ENCODE data around the gene MMP20. TPM values are rescaled to one million over a fixed set of nuclear protein-coding genes. Genes with fewer than 3 reads are reported as not detected.

MMP20 gene
- total and polyA plus RNA-seq, 2 of the 13 experiments (the other 11 are each of a cell fraction or from before 2014, with no cell fraction given): 0.05 TPM; not detected in 1

- no peak for TF ChIP-seq ZNF543 (CRISPR knock-in tag; IDR thresholded peaks at IDR 0.05)
- TF ChIP-seq MXD3 (CRISPR knock-in tag; IDR thresholded peaks at IDR 0.05): no peak
- TF ChIP-seq ZNF75D (CRISPR knock-in tag; IDR thresholded peaks at IDR 0.05; ENCODE audit: borderline replicate concordance): no peak
- TF ChIP-seq FOXM1 (CRISPR knock-in tag; IDR thresholded peaks at IDR 0.05): no peak
- TF ChIP-seq FOXA3 (CRISPR knock-in tag; IDR thresholded peaks at IDR 0.05): peak; percentile 32; the same call in 1 of the 2 replicates
- no peak for TF ChIP-seq REL (CRISPR knock-in tag; conservative IDR thresholded peaks at IDR 0.05)
- TF ChIP-seq POGK (CRISPR knock-in tag; conservative IDR thresholded peaks at IDR 0.05): no peak
- TF ChIP-seq ZFP37 (CRISPR knock-in tag; IDR thresholded peaks at IDR 0.05; ENCODE audit: borderline replicate concordance): no peak
- peak; percentile 81; the same call in 1 of the 2 replicates for TF ChIP-seq SOX5 (CRISPR knock-in tag; IDR thresholded peaks at IDR 0.05; ENCODE audit: borderline replicate concordance)
- no peak for TF ChIP-seq KLF6 (CRISPR knock-in tag; IDR thresholded peaks at IDR 0.05)
- no peak for TF ChIP-seq PRDM15 (CRISPR knock-in tag; IDR thresholded peaks at IDR 0.05)
- peak; percentile 64; the same call in 1 of the 2 replicates for TF ChIP-seq ERF (CRISPR knock-in tag; IDR thresholded peaks at IDR 0.05)
- no peak for TF ChIP-seq ZNF550 (CRISPR knock-in tag; IDR thresholded peaks at IDR 0.05; ENCODE audit: borderline replicate concordance)
- TF ChIP-seq HOXD1 (CRISPR knock-in tag; IDR thresholded peaks at IDR 0.05): no peak
- no peak for TF ChIP-seq HOXA5 (CRISPR knock-in tag; IDR thresholded peaks at IDR 0.05)
- no peak for TF ChIP-seq ZNF879 (CRISPR knock-in tag; IDR thresholded peaks at IDR 0.05)
- TF ChIP-seq HOXA3 (CRISPR knock-in tag; IDR thresholded peaks at IDR 0.05): peak; percentile 49
- TF ChIP-seq MLLT10 (CRISPR knock-in tag; IDR thresholded peaks at IDR 0.05): no peak
- no peak; the same call in 1 of the 2 replicates for TF ChIP-seq CBX5 (CRISPR knock-in tag; IDR thresholded peaks at IDR 0.05; ENCODE audit: borderline replicate concordance)
- TF ChIP-seq FOXK2 (IDR thresholded peaks at IDR 0.05): no peak
- TF ChIP-seq NCOA1 (CRISPR knock-in tag; IDR thresholded peaks at IDR 0.05): no peak
- TF ChIP-seq MNT (IDR thresholded peaks at IDR 0.05): no peak
- no peak for TF ChIP-seq THAP7 (CRISPR knock-in tag; IDR thresholded peaks at IDR 0.05)
- TF ChIP-seq ZNF30 (CRISPR knock-in tag; IDR thresholded peaks at IDR 0.05): no peak
- TF ChIP-seq SIN3B (IDR thresholded peaks at IDR 0.05; ENCODE audit: low read length): no peak
- no peak for TF ChIP-seq RAD51 (IDR thresholded peaks at IDR 0.05; ENCODE audit: borderline replicate concordance)
- TF ChIP-seq ETV6 (CRISPR knock-in tag; conservative IDR thresholded peaks at IDR 0.05): no peak
Observed at GRCh38 chr11:102603091-102603490, 22.0 kb downstream of the MMP20 start (continued).

Data from HepG2 (cell line).